Raji (cell line): ENCODE results near the gene DUOXA1.

Source experiments
- POLR2A ChIP-seq: IDR thresholded peaks from 2 replicates; pipeline ENCODE4 v1.6.1; 2011; ENCODE audit warnings: low read depth, low read length, control low read depth; ENCODE audit not compliant: insufficient read depth

DUOXA1 gene

GRCh38 chr15:45095661-45096060, 34.0 kb downstream of the DUOXA1 start:
- TF ChIP-seq POLR2A = no peak

GRCh38 chr15:45094358-45094730, 35.3 kb downstream of the DUOXA1 start:
- TF ChIP-seq POLR2A = no peak

DNA sequence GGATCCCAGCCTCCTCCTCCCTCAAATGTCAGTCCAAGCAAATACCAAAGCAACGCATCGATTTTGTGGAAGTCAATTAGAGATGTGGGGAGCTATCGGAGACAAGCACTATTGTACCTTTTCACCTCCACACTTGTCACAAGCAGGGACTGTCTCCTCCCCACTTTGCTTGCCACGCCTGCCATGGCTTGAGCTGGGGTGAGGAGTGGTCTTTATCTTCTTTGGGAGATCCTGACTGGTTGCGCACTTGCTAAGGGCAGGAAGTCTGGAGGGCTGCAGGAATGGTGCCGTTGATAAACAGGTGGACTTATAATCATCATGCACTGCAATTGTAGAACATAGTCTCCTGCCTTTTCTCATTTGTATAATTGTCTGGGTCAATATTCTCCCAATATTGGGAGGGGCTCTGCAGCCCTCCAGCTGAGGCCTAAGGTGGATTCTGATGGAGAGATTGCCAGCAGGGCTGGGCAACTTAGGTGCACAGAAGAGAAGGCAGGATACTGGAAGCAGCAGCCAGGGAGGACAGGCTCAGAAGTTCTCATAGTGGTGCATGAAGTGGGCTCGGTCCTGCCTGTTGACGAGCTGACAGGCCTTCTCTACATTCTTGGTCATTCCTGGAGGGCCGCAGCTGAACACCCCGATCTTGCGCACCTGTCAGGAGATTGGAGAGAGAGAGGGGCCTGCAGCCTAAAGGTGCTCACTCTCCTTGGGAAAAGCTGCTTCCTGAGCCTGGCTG, 35.9 kb downstream of the DUOXA1 start:
- TF ChIP-seq POLR2A = no peak

GRCh38 chr15:45093013-45093412, 36.7 kb downstream of the DUOXA1 start:
- TF ChIP-seq POLR2A = no peak

- no peak for TF ChIP-seq POLR2A
These were observed 38.1 kb downstream of the DUOXA1 start for GRCh38 chr15:45091576-45091975.

DNA sequence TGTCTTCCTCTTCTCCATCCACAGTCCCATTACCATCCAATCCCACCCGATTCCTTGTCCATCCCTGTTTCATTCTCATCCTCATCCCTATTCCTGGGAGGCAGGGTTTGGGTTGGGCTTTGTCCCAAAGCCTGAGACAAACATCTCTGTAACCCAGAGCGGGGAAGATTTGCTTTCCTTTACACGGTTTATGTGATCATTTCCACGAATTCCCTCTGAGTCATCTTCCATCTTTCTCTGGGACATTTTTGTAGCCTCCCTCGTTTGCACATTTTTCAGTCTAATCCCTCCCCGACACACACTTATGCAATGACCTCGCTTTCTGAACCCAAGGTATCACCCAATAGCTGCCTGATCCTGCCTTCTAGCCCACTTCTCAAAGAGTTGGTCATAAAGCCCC, 38.5 kb downstream of the DUOXA1 start:
- TF ChIP-seq POLR2A = no peak

DNA sequence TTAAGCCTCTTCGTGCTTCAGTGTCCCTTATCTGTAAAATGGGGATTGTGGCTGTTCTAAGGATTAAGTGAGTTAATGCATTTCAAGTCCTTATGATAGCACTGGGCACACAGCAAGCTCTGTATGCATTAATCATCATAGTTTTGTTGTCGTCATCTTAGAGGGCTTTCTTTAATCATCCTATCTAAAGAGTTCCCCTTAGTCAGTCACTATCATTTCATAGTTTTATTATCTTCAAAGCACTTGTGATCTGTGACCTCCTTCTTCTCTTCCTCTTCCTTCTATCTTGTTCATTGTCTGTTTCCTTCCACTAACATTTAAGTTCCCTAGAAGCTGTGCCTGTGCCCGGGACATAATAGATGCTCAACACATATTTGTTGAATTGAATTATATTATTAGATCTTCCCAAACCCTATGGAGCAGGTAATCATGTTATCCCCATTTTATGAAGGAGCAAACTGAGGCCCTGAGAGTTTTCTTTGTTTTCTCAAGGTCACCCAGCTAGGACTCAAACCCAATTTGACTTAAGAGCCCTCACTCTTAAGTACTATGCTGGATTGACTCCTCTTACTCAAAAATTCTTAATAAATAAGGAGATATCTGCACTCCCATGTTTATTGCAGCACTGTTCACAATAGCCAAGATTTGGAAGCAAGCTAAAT, 39.8 kb downstream of the DUOXA1 start:
- TF ChIP-seq POLR2A = no peak

DNA sequence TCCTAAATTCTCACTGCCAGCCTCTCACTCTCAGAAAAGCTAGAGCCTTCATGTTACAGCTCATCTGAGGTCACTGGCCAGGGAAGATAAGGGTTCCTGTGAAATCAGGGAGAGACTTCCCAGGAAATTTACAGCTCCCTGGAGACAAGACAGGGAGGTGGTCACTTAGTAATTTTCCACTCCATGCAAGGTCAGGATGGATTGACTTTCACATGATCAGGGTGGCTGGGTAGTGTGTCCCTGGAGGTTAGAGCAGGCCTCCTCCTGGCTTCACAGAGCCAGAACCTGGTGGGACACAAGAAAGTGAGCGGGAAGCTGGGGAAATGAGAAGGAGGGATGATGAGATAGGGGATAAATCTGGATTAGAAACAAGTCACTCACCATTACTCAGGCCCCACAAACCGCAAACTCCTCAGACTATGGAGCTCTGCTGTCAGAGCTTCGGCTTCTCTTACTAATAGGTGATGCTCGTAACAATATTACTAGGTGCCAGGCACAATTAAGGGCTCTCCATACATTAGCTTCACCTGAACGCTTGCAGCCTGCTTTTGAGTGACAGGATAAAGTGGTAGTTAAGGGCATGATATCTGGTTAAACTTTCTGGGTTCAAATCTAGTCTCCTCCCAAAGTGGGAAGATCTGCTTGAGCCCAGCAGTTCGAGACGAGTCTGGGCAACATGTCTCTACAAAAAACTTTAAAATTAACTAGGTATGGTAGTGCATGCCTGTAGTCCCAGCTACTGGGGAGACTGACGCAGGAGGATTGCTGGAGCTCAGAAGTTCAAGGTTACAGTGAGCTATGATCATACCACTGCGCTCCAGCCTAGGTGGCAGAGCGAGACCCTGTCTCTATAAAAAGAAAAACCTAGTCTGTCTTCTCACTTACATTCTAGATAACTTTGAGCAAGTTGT, 40.6 kb downstream of the DUOXA1 start:
- TF ChIP-seq POLR2A = no peak

GRCh38 chr15:45087513-45087912, 42.2 kb downstream of the DUOXA1 start:
- TF ChIP-seq POLR2A = no peak

DNA sequence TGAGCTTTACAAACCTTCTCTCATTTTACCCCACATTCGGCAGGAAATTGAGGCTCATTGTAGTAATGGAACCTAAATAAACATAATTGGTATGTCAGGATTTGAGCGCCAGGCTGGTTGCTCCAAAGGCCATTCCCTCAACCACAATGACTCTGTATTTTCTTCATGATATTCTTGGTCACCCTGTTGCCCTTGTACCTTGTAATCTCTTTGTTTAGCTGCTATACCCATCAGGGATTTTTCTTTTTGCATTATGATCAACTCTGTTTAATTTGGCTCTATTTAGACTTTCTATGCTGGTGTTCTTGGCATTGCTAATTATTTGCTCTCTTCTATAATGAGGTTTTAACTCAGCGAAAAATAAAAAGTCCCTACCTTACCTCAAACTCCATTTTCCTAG, 45.5 kb downstream of the DUOXA1 start:
- TF ChIP-seq POLR2A = no peak

GRCh38 chr15:45083223-45083622, 46.5 kb downstream of the DUOXA1 start:
- TF ChIP-seq POLR2A = no peak
